HUES6 (cell line): Measurements from ENCODE around the gene PLCB2.

Source experiments
- H3K27ac ChIP-seq: 2 replicates; pipeline ENCODE4 v1.7.0; 2013; ENCODE audit warnings: low read depth, mild to moderate bottlenecking, low read length, inconsistent platforms
- H3K27me3 ChIP-seq: 2 replicates; pipeline ENCODE4 v1.6.1; 2013; ENCODE audit warnings: low read length; ENCODE audit not compliant: control insufficient read depth, insufficient read depth
- H3K36me3 ChIP-seq: 2 replicates; pipeline ENCODE4 v1.6.1; 2013; ENCODE audit warnings: low read length; ENCODE audit not compliant: control insufficient read depth, insufficient read depth
- H3K4me1 ChIP-seq: 2 replicates; pipeline ENCODE4 v1.6.1; 2013; ENCODE audit warnings: low read length; ENCODE audit not compliant: control insufficient read depth, insufficient read depth
- H3K4me3 ChIP-seq: 2 replicates; pipeline ENCODE4 v1.5.1; 2013; ENCODE audit warnings: low read depth, low read length
- H3K9ac ChIP-seq: one replicate; pipeline ENCODE4 v1.6.1; 2013; ENCODE audit warnings: mild to moderate bottlenecking, low read length
- H3K9me3 ChIP-seq: 2 replicates; pipeline ENCODE4 v1.6.1; 2013; ENCODE audit warnings: low read depth, low read length; ENCODE audit not compliant: control insufficient read depth, insufficient read depth

PLCB2 gene

GRCh38 chr15:40265875-40266274 is 41.9 kb downstream of the PLCB2 start:
- no peaks in the 10 kb centered on the region for H3K9me3 ChIP-seq
- H3K4me3 ChIP-seq: no peak overlapping the region
- H3K9ac ChIP-seq: no peak overlapping the region
- no peak overlapping the region for H3K27ac ChIP-seq
- peaks cover 31% of the 10 kb centered on the region for H3K4me1 ChIP-seq
- no peaks in the 10 kb centered on the region for H3K27me3 ChIP-seq
- H3K36me3 ChIP-seq: no peaks in the 10 kb centered on the region

- no peak overlapping the region for H3K27ac ChIP-seq
- H3K36me3 ChIP-seq: no peaks in the 10 kb centered on the region
- no peak overlapping the region for H3K9ac ChIP-seq
- no peaks in the 10 kb centered on the region for H3K9me3 ChIP-seq
- no peak overlapping the region for H3K4me3 ChIP-seq
- no peaks in the 10 kb centered on the region for H3K27me3 ChIP-seq
- H3K4me1 ChIP-seq: peaks cover 31% of the 10 kb centered on the region
These were observed 42.4 kb downstream of the PLCB2 start for GRCh38 chr15:40265355-40265754.

GRCh38 chr15:40264321-40265153 is 43.2 kb downstream of the PLCB2 start:
- H3K9ac ChIP-seq: no peak overlapping the region
- no peaks in the 10 kb centered on the region for H3K27me3 ChIP-seq
- H3K27ac ChIP-seq: no peak overlapping the region
- H3K4me1 ChIP-seq: peaks cover 31% of the 10 kb centered on the region
- no peaks in the 10 kb centered on the region for H3K9me3 ChIP-seq
- no peak overlapping the region for H3K4me3 ChIP-seq
- no peaks in the 10 kb centered on the region for H3K36me3 ChIP-seq

- Histone ChIP-seq H3K27me3 (no peaks in the 10 kb centered on the region), H3K9me3 (no peaks in the 10 kb centered on the region)
These were observed 44.5 kb downstream of the PLCB2 start for GRCh38 chr15:40263024-40263754.

GRCh38 chr15:40259021-40259420 is 48.7 kb downstream of the PLCB2 start:
- peak overlapping the region; percentile 24 for H3K9ac ChIP-seq
- peaks cover 9% of the 10 kb centered on the region for H3K27me3 ChIP-seq
- H3K36me3 ChIP-seq: no peaks in the 10 kb centered on the region

More at GRCh38 chr15:40263024-40263754, 44.5 kb downstream of the PLCB2 start:
- no peak overlapping the region for H3K9ac ChIP-seq
- no peak overlapping the region for H3K4me3 ChIP-seq
- H3K4me1 ChIP-seq: peaks cover 37% of the 10 kb centered on the region
- no peaks in the 10 kb centered on the region for H3K36me3 ChIP-seq
- no peak overlapping the region for H3K27ac ChIP-seq

GRCh38 chr15:40258544-40258943 is 49.2 kb downstream of the PLCB2 start:
- peak overlapping the region; percentile 44 for H3K9ac ChIP-seq
- no peak overlapping the region for H3K27ac ChIP-seq
- no peaks in the 10 kb centered on the region for H3K36me3 ChIP-seq
- H3K27me3 ChIP-seq: peaks cover 14% of the 10 kb centered on the region
- H3K4me1 ChIP-seq: peaks cover 26% of the 10 kb centered on the region
- no peak overlapping the region for H3K4me3 ChIP-seq
- no peaks in the 10 kb centered on the region for H3K9me3 ChIP-seq

More at GRCh38 chr15:40259021-40259420, 48.7 kb downstream of the PLCB2 start:
- H3K27ac ChIP-seq: no peak overlapping the region
- H3K9me3 ChIP-seq: no peaks in the 10 kb centered on the region
- H3K4me3 ChIP-seq: no peak overlapping the region
- peaks cover 25% of the 10 kb centered on the region for H3K4me1 ChIP-seq

- Histone ChIP-seq H3K4me3 (no peak overlapping the region), H3K36me3 (no peaks in the 10 kb centered on the region), H3K9me3 (no peaks in the 10 kb centered on the region), H3K4me1 (peaks cover 32% of the 10 kb centered on the region), H3K27ac (no peak overlapping the region), H3K9ac (peak overlapping the region; percentile 44), H3K27me3 (peaks cover 21% of the 10 kb centered on the region)
These were observed 49.9 kb downstream of the PLCB2 start for GRCh38 chr15:40257656-40258450.

- no peak overlapping the region for H3K27ac ChIP-seq
- H3K36me3 ChIP-seq: no peaks in the 10 kb centered on the region
- H3K9ac ChIP-seq: no peak overlapping the region
- H3K9me3 ChIP-seq: no peaks in the 10 kb centered on the region
- H3K4me1 ChIP-seq: peaks cover 34% of the 10 kb centered on the region
- peaks cover 32% of the 10 kb centered on the region for H3K27me3 ChIP-seq
- no peak overlapping the region for H3K4me3 ChIP-seq
These were observed 51.0 kb downstream of the PLCB2 start for GRCh38 chr15:40256638-40257235.

- Histone ChIP-seq H3K4me3 (no peak overlapping the region), H3K27ac (no peak overlapping the region), H3K4me1 (peaks cover 34% of the 10 kb centered on the region), H3K27me3 (peaks cover 47% of the 10 kb centered on the region), H3K36me3 (no peaks in the 10 kb centered on the region), H3K9me3 (no peaks in the 10 kb centered on the region), H3K9ac (no peak overlapping the region)
These were observed 52.7 kb downstream of the PLCB2 start for GRCh38 chr15:40255033-40255432.

GRCh38 chr15:40254452-40254851 is 53.3 kb downstream of the PLCB2 start:
- no peaks in the 10 kb centered on the region for H3K9me3 ChIP-seq
- H3K27me3 ChIP-seq: peaks cover 53% of the 10 kb centered on the region
- no peak overlapping the region for H3K9ac ChIP-seq
- no peak overlapping the region for H3K27ac ChIP-seq
- no peak overlapping the region for H3K4me3 ChIP-seq
- H3K36me3 ChIP-seq: no peaks in the 10 kb centered on the region
- peaks cover 34% of the 10 kb centered on the region for H3K4me1 ChIP-seq
